Adrenal gland (tissue), 12 donors: ENCODE results near the gene CACNG7. TPM values are rescaled to one million over a fixed set of nuclear protein-coding genes. Genes with fewer than 3 reads are reported as not detected.
A peak's percentile ranks its signal among the peaks of the same experiment; 100 is the strongest.

Experiments
- DNase-seq, 7 donors: peaks; one replicate each; pipeline ENCODE4 v3.0.0-alpha.2; 2019 to 2020
- H3K27ac ChIP-seq, 5 donors: fragments of 200-600 bp; sonication (generic) in 4 of 5; 1 replicate in 3 of 5; 2 replicates in 2 of 5; pipeline versions ENCODE4 v1.5.1 to v1.8.0; 2016 to 2020; ENCODE audit warnings: mild to moderate bottlenecking in 1 of 5
- H3K27me3 ChIP-seq: fragments of 200-600 bp; 2 replicates; pipeline ENCODE4 v1.8.0; 2021
- H3K36me3 ChIP-seq, 2 donors: fragments of 200-600 bp; replicated peaks in 1 of 2; 1 replicate in 1 of 2; 2 replicates in 1 of 2; pipeline versions ENCODE4 v1.5.1 to v1.8.0; 2018 to 2022
- H3K4me1 ChIP-seq, 2 donors: fragments of 200-600 bp; replicated peaks in 1 of 2; 1 replicate in 1 of 2; 2 replicates in 1 of 2; pipeline versions ENCODE4 v1.5.1 to v1.8.0; 2018 to 2021
- H3K4me3 ChIP-seq, 4 donors: fragments of 200-600 bp; sonication (generic) in 3 of 4; one replicate each; pipeline ENCODE4 v1.5.1; 2016 to 2018
- H3K9me3 ChIP-seq, 3 donors: fragments of 200-600 bp; sonication (generic) in 1 of 3; replicated peaks in 1 of 3; 1 replicate in 2 of 3; 2 replicates in 1 of 3; pipeline versions ENCODE4 v1.5.1 to v1.8.0; 2016 to 2021
- CTCF ChIP-seq, 6 experiments: fragments of 450-650 bp in 4 of 6; fragments of 200-600 bp in 2 of 6; sonication (generic) in 1 of 6; IDR thresholded peaks; 1 replicate in 5 of 6; 2 replicates in 1 of 6; pipeline versions ENCODE4 v1.5.1 to v1.8.0; 2016 to 2021; ENCODE audit warnings: antibody characterized with exemption in 6 of 6, mild to moderate bottlenecking in 2 of 6, moderate library complexity in 1 of 6
- POLR2A ChIP-seq, 2 donors: fragments of 450-650 bp; IDR thresholded peaks; one replicate each; pipeline ENCODE4 v1.6.1; 2017; ENCODE audit warnings: antibody characterized with exemption in 2 of 2, mild to moderate bottlenecking in 2 of 2, moderate library complexity in 1 of 2
- WGBS, 4 donors: extraction: QIAGEN DNeasy Blood & Tissue Kit in 2 of 4; methylation state at CpG; one replicate each; pipeline versions ENCODE4 v1.1.5 to v1.1.7; 2013 to 2017; 5-methylcytosine and 5-hydroxymethylcytosine counted together
- intact Hi-C, 2 donors: fragments of 100-400 bp; cut with DNase I; formaldehyde crosslinking; loops; one replicate each; pipeline versions ENCODE4 v1.14.1 to v1.15.0; 2022 to 2023
- polyA plus RNA-seq, 3 donors: library from polyadenylated mRNA; stranded (reverse); fragments of 200-250 nt in 2 of 3; fragments of 350-450 nt in 1 of 3; fragmentation: Illumina TruSeq in 1 of 3; extraction: RNeasy Lipid Tissue Mini Kit (QIAGEN cat#74804) in 1 of 3; gene quantifications; one replicate each; pipeline ENCODE4 v1.2.3, GENCODE V29; 2013 to 2014
- total RNA-seq, 9 donors: library from RNA; depleted of rRNA in 4 of 9; stranded (reverse); fragments of >200 nt in 4 of 9; fragments of 120-200 nt in 1 of 9; fragmentation: NEBNext Ultra II Directional in 1 of 9; extraction: Animal tissue kit (Norgen Biotek cat#: 25700) in 1 of 9; gene quantifications; one replicate each; pipeline versions ENCODE4 v1.1.0 to v1.2.4, GENCODE V29; 2013 to 2023
- donor health status: healthy with polysubstance abuse.
- donor health status: Bipolar disorder and iron deficiency.
- donor health status: DM: yes; HTN: yes; CAD: no.
- donor health status: DM: no; HTN: no; CAD: no.
- donor health status: DM: no; HTN: no; CAD: no.
- donor health status: DM: yes; HTN: yes; CAD: no.

CACNG7 gene
- total and polyA plus RNA-seq, 12 donors, result 0.09 to 1.4 (median 0.13) TPM; not detected in 7

GRCh38 chr19:53927739-53928138, 18.7 kb downstream of the CACNG7 start:
- TF ChIP-seq CTCF (IDR thresholded peaks at IDR 0.05), result no peak
- no peak for TF ChIP-seq POLR2A (IDR thresholded peaks at IDR 0.05)
- peak in 5 of 7 donors; percentile 18 to 58 (median 35) for DNase-seq
- Histone ChIP-seq H3K36me3 (no peaks in the 10 kb centered on the region), H3K4me3 (no peak overlapping the region), H3K9me3 (no peaks in the 10 kb centered on the region), H3K4me1 (no peaks in the 10 kb centered on the region), H3K27me3 (no peaks in the 10 kb centered on the region), H3K27ac (no peak overlapping the region)
- WGBS, 4 donors, result 24 to 36% (median 32%) methylated on average over 4 to 8 of the region's 8 CpGs
- intact Hi-C loops, result no loop called here

DNA sequence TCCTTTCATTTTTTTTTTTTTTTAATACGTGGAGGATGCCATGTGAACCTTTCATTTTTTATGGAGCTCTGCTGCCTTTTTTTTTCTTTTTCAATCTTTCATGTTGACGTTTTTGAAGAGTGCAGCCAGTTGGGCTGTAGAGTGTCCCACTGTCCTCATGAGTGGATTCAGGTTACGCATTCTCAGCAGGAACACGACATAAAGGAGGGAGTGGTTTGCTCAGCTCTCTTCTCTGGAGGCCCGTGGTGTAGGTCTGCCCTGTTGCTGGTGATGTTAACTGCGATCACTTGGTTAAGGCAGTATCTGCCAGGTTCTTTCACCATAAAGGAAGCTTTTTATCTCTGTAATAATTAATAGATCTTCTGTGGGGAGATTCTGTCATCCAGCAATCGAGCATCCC, 27.0 kb downstream of the CACNG7 start:
- Histone ChIP-seq H3K27me3 (no peaks in the 10 kb centered on the region), H3K27ac (no peak overlapping the region), H3K36me3 (no peaks in the 10 kb centered on the region), H3K9me3 (no peaks in the 10 kb centered on the region), H3K4me3 (no peak overlapping the region), H3K4me1 (no peaks in the 10 kb centered on the region)
- TF ChIP-seq CTCF (IDR thresholded peaks at IDR 0.05), result no peak
- TF ChIP-seq POLR2A (IDR thresholded peaks at IDR 0.05), result no peak
- no peak for DNase-seq
- intact Hi-C loops, result no loop called here
- WGBS, 4 donors, result 38 to 42% (median 40%) methylated on average over 7 of the region's 7 CpGs

DNA sequence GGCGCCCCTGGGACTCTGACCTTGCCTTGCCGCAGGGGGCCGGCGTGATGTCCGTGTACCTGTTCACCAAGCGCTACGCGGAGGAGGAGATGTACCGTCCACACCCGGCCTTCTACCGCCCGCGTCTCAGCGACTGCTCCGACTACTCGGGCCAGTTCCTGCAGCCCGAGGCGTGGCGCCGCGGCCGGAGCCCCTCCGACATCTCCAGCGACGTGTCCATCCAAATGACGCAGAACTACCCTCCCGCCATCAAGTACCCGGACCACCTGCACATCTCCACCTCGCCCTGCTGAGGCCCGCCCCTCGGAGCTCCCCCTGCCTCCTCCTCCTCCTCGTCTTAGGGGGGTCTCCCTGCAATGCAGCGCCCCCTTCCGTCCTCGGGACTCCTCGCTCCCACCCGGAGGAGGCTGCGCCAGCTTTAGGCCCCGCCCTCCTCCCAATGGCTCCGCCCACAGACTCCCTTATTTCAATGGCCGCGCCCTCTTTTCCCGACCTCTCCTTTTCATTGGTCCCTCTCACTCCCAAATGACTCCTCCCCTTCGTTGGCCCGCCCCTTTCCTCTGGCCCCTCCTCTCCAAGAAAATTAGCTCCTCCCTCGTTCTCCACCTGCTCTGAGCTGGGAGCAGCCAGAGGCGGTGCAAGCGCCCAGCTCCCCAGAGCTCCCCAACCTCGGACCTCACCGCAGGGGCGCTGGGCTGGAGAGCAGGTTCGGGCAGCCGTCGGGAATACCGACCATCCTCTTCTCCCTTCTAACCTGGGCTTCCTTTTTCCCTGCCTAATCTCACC, 33.1 kb downstream of the CACNG7 start:
- no peaks in the 10 kb centered on the region for H3K4me1 ChIP-seq
- no peak overlapping the region for H3K27ac ChIP-seq
- no peak overlapping the region for H3K4me3 ChIP-seq
- H3K27me3 ChIP-seq, result peaks cover 25% of the 10 kb centered on the region
- TF ChIP-seq CTCF (IDR thresholded peaks at IDR 0.05), result no peak
- TF ChIP-seq POLR2A (IDR thresholded peaks at IDR 0.05), result no peak
- intact Hi-C loops, result no loop called here
- 3 to 8% (median 6%) methylated on average over 26 to 55 of the region's 55 CpGs for WGBS, 4 donors
- no peak for DNase-seq
- no peaks in the 10 kb centered on the region for H3K36me3 ChIP-seq
- H3K9me3 ChIP-seq, result no peaks in the 10 kb centered on the region

GRCh38 chr19:53944416-53944815, 35.3 kb downstream of the CACNG7 start:
- Histone ChIP-seq H3K4me3 (no peak overlapping the region), H3K4me1 (no peaks in the 10 kb centered on the region), H3K36me3 (no peaks in the 10 kb centered on the region), H3K27ac (no peak overlapping the region), H3K27me3 (peaks cover 34% of the 10 kb centered on the region), H3K9me3 (no peaks in the 10 kb centered on the region)
- TF ChIP-seq CTCF (IDR thresholded peaks at IDR 0.05) (no peak), POLR2A (IDR thresholded peaks at IDR 0.05) (no peak)
- 71 to 100% (median 75%) methylated on average over 4 of the region's 4 CpGs for WGBS, 4 donors
- intact Hi-C loops, result no loop called here
- DNase-seq, result no peak
